MM.1S (cell line): ENCODE data around the gene LIN7A.

Experiments used
- EZH2 ChIP-seq: fragments of 300-600 bp; sonication (generic); optimal IDR thresholded peaks from 2 replicates; pipeline ENCODE3; 2017; ENCODE audit warnings: low read depth, mild to moderate bottlenecking, antibody characterized with exemption, low read length, mixed read lengths
- EZH2phosphoT487 ChIP-seq: fragments of 300-600 bp; sonication (generic); IDR thresholded peaks from 2 replicates; pipeline ENCODE4 v1.6.1; 2018; ENCODE audit warnings: antibody characterized with exemption, low read length
- TF ChIP-seq, protein P1 (sequence below): fragments of 300-600 bp; sonication (generic); IDR thresholded peaks from 2 replicates; pipeline ENCODE4 v1.5.1; 2016; ENCODE audit warnings: antibody characterized with exemption, low read length, mixed read lengths

DNA sequence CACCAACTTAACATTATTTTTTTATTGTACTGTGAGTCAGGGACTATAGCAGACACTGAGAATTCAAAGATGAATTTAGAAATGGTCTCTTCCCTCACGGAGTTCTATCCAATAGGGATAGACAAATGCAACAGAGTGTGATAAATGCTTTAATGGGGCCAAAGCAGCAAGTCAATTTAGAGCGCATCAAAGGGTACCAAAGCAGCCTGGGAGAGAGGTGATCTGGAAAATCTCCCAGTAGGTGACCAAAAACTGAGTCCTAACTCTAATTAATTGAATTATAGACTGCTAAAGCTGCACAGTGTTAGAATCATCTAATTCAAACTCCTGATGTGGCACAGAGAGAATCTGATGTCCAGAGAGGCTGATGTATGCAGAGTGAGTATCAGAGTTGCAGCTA lies 2.6 kb downstream of the LIN7A start:
- TF ChIP-seq, protein P1, sequence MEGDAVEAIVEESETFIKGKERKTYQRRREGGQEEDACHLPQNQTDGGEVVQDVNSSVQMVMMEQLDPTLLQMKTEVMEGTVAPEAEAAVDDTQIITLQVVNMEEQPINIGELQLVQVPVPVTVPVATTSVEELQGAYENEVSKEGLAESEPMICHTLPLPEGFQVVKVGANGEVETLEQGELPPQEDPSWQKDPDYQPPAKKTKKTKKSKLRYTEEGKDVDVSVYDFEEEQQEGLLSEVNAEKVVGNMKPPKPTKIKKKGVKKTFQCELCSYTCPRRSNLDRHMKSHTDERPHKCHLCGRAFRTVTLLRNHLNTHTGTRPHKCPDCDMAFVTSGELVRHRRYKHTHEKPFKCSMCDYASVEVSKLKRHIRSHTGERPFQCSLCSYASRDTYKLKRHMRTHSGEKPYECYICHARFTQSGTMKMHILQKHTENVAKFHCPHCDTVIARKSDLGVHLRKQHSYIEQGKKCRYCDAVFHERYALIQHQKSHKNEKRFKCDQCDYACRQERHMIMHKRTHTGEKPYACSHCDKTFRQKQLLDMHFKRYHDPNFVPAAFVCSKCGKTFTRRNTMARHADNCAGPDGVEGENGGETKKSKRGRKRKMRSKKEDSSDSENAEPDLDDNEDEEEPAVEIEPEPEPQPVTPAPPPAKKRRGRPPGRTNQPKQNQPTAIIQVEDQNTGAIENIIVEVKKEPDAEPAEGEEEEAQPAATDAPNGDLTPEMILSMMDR = no peak
- TF ChIP-seq EZH2 (no peak), EZH2phosphoT487 (no peak)
